ENCODE results near the gene PDZD2. TPM values are rescaled to one million over a fixed set of nuclear protein-coding genes. Genes with fewer than 3 reads are reported as not detected.

PDZD2 gene
- polyA plus RNA-seq, 3 donors: 0.10 TPM; not detected in 2

GRCh38 chr5:32043105-32043504 lies 404.2 kb downstream of the PDZD2 start:
- H3K36me3 ChIP-seq (replicated peaks in 1 of 2; ENCODE audit: control insufficient read depth in 1 of 2, insufficient read depth in 2 of 2, low read length in 2 of 2): no peaks in the 10 kb centered on the region
- no peak overlapping the region for H3K27ac ChIP-seq (ENCODE audit: low read depth in 1 of 2, low read length in 2 of 2)
- no peaks in the 10 kb centered on the region for H3K4me1 ChIP-seq (ENCODE audit: control insufficient read depth in 1 of 2, insufficient read depth in 2 of 2, low read length in 2 of 2)
- WGBS (ENCODE audit: insufficient coverage): 100% methylated on average over 1 of the region's 5 CpGs
- intact Hi-C loops (cut with micrococcal nuclease): no loop called here
- no peak overlapping the region for H3K9ac ChIP-seq (ENCODE audit: insufficient read depth, low read length, poor library complexity, severe bottlenecking)
- no peak overlapping the region for H3K4me3 Mint-ChIP-seq
- H3K4me3 ChIP-seq (replicated peaks in 1 of 3; ENCODE audit: low read depth in 2 of 3, low read length in 3 of 3): no peak overlapping the region
- H3K4me2 ChIP-seq (replicated peaks; ENCODE audit: extremely low read depth, low read length, poor library complexity, severe bottlenecking): no peak overlapping the region
- H3K27me3 ChIP-seq (ENCODE audit: control insufficient read depth in 2 of 2, insufficient read depth in 2 of 2, low read length in 2 of 2): no peaks in the 10 kb centered on the region
- no peaks in the 10 kb centered on the region for H3K36me3 Mint-ChIP-seq
- no peak for TF ChIP-seq CTCF (IDR thresholded peaks at IDR 0.05)
- peaks cover 1 to 5% (median 1%) of the 10 kb centered on the region in 3 donors for H3K27me3 Mint-ChIP-seq (ENCODE audit: low read depth in 3 of 3)
- H3K27ac Mint-ChIP-seq: peak overlapping the region in 5 of 7 donors; percentile 70 to 89 (median 78)
- peaks cover 4 to 24% of the 10 kb centered on the region in 2 donors for H3K9me3 ChIP-seq (replicated peaks in 1 of 2; ENCODE audit: control insufficient read depth in 1 of 2, insufficient read depth in 1 of 2, low read length in 2 of 2)
- peaks cover 5% of the 10 kb centered on the region for H3K4me1 Mint-ChIP-seq
- no peaks in the 10 kb centered on the region for H4K20me1 ChIP-seq (ENCODE audit: insufficient read depth, low read length)
- DNase-seq: no peak
- H2AFZ ChIP-seq (ENCODE audit: insufficient read depth, low read depth, low read length, poor library complexity, severe bottlenecking): no peak overlapping the region
- H3K79me2 ChIP-seq (ENCODE audit: insufficient read depth, low read length): no peaks in the 10 kb centered on the region
- peaks cover 15 to 34% (median 22%) of the 10 kb centered on the region in 7 donors for H3K9me3 Mint-ChIP-seq

- Mint-ChIP-seq H3K27me3 (ENCODE audit: low read depth in 3 of 3) (peaks cover 1 to 5% (median 1%) of the 10 kb centered on the region in 3 donors), H3K4me1 (peaks cover 5% of the 10 kb centered on the region), H3K36me3 (no peaks in the 10 kb centered on the region), H3K4me3 (no peak overlapping the region), H3K9me3 (peaks cover 11 to 27% (median 18%) of the 10 kb centered on the region in 7 donors), H3K27ac (no peak overlapping the region)
- Histone ChIP-seq H2AFZ (ENCODE audit: insufficient read depth, low read depth, low read length, poor library complexity, severe bottlenecking) (no peak overlapping the region), H3K4me2 (replicated peaks; ENCODE audit: extremely low read depth, low read length, poor library complexity, severe bottlenecking) (no peak overlapping the region), H3K27ac (ENCODE audit: low read depth in 1 of 2, low read length in 2 of 2) (no peak overlapping the region), H3K9ac (ENCODE audit: insufficient read depth, low read length, poor library complexity, severe bottlenecking) (no peak overlapping the region), H3K27me3 (ENCODE audit: control insufficient read depth in 2 of 2, insufficient read depth in 2 of 2, low read length in 2 of 2) (no peaks in the 10 kb centered on the region), H4K20me1 (ENCODE audit: insufficient read depth, low read length) (no peaks in the 10 kb centered on the region), H3K4me1 (ENCODE audit: control insufficient read depth in 1 of 2, insufficient read depth in 2 of 2, low read length in 2 of 2) (no peaks in the 10 kb centered on the region), H3K9me3 (replicated peaks in 1 of 2; ENCODE audit: control insufficient read depth in 1 of 2, insufficient read depth in 1 of 2, low read length in 2 of 2) (peaks cover 4 to 18% of the 10 kb centered on the region in 2 donors), H3K36me3 (replicated peaks in 1 of 2; ENCODE audit: control insufficient read depth in 1 of 2, insufficient read depth in 2 of 2, low read length in 2 of 2) (no peaks in the 10 kb centered on the region), H3K79me2 (ENCODE audit: insufficient read depth, low read length) (no peaks in the 10 kb centered on the region), H3K4me3 (replicated peaks in 1 of 3; ENCODE audit: low read depth in 2 of 3, low read length in 3 of 3) (no peak overlapping the region)
- no peak for DNase-seq
- 92% methylated on average over 3 of the region's 7 CpGs for WGBS (ENCODE audit: insufficient coverage)
- intact Hi-C loops (cut with micrococcal nuclease): no loop called here
- no peak for TF ChIP-seq CTCF (IDR thresholded peaks at IDR 0.05)
Measured at GRCh38 chr5:32044434-32044833, 405.5 kb downstream of the PDZD2 start.

Data from CD14-positive monocyte (primary cell).